PFSK-1 (cell line): ENCODE results near the gene USH2A.

Experiments used
- FOXP2 ChIP-seq: optimal IDR thresholded peaks from 2 replicates; pipeline ENCODE3; 2011; ENCODE audit warnings: borderline replicate concordance, control low read depth, inconsistent platforms; ENCODE audit not compliant: insufficient read depth; ENCODE audit errors: extremely low read length, extremely low read depth
- POLR2AphosphoS5 ChIP-seq: IDR thresholded peaks from 2 replicates; pipeline ENCODE4 v1.6.1; 2012; ENCODE audit warnings: low read depth, mild to moderate bottlenecking, control low read depth, low read length, moderate library complexity
- REST ChIP-seq, 2 experiments: IDR thresholded peaks; 2 replicates each; pipeline versions ENCODE4 v1.6.1 to v1.8.0; 2011 to 2012; ENCODE audit warnings: low read depth in 2 of 2, low read length in 2 of 2, control low read depth in 1 of 2, inconsistent platforms in 1 of 2, mild to moderate bottlenecking in 1 of 2, moderate library complexity in 1 of 2; ENCODE audit not compliant: insufficient read depth in 1 of 2
- SIN3A ChIP-seq: IDR thresholded peaks from 2 replicates; pipeline ENCODE4 v1.6.1; 2012; ENCODE audit warnings: mild to moderate bottlenecking, low read length, moderate library complexity, borderline replicate concordance; ENCODE audit not compliant: insufficient read depth
- TAF1 ChIP-seq: IDR thresholded peaks from 2 replicates; pipeline ENCODE4 v1.6.1; 2012; ENCODE audit warnings: low read length, control low read depth, borderline replicate concordance; ENCODE audit not compliant: insufficient read depth

The USH2A gene

GRCh38 chr1:215635827-215636226 is 787.4 kb downstream of the USH2A start:
- no peak for TF ChIP-seq TAF1

- TF ChIP-seq SIN3A (no peak), REST (IDR thresholded peaks at IDR 0.05; ENCODE audit: insufficient read depth in 1 of 2, low read depth in 2 of 2, low read length in 2 of 2) (no peak), FOXP2 (no peak), TAF1 (no peak), POLR2AphosphoS5 (no peak)
Measured at GRCh38 chr1:215631489-215631888, 791.8 kb downstream of the USH2A start.

- no peak for TF ChIP-seq FOXP2
- TF ChIP-seq SIN3A = no peak
- no peak for TF ChIP-seq POLR2AphosphoS5
- no peak for TF ChIP-seq REST (IDR thresholded peaks at IDR 0.05; ENCODE audit: insufficient read depth in 1 of 2, low read depth in 2 of 2, low read length in 2 of 2)
- no peak for TF ChIP-seq TAF1
Measured at GRCh38 chr1:215631040-215631439, 792.2 kb downstream of the USH2A start.

GRCh38 chr1:215625949-215626348 is 797.3 kb downstream of the USH2A start:
- TF ChIP-seq TAF1 (no peak), FOXP2 (no peak), POLR2AphosphoS5 (no peak), REST (IDR thresholded peaks at IDR 0.05; ENCODE audit: insufficient read depth in 1 of 2, low read depth in 2 of 2, low read length in 2 of 2) (no peak), SIN3A (no peak)

GRCh38 chr1:215623162-215623561 is 800.1 kb downstream of the USH2A start:
- TF ChIP-seq TAF1 (no peak), SIN3A (no peak), REST (IDR thresholded peaks at IDR 0.05; ENCODE audit: insufficient read depth in 1 of 2, low read depth in 2 of 2, low read length in 2 of 2) (no peak), POLR2AphosphoS5 (no peak), FOXP2 (no peak)
